ENCODE results near the gene ROBO3.

DNA sequence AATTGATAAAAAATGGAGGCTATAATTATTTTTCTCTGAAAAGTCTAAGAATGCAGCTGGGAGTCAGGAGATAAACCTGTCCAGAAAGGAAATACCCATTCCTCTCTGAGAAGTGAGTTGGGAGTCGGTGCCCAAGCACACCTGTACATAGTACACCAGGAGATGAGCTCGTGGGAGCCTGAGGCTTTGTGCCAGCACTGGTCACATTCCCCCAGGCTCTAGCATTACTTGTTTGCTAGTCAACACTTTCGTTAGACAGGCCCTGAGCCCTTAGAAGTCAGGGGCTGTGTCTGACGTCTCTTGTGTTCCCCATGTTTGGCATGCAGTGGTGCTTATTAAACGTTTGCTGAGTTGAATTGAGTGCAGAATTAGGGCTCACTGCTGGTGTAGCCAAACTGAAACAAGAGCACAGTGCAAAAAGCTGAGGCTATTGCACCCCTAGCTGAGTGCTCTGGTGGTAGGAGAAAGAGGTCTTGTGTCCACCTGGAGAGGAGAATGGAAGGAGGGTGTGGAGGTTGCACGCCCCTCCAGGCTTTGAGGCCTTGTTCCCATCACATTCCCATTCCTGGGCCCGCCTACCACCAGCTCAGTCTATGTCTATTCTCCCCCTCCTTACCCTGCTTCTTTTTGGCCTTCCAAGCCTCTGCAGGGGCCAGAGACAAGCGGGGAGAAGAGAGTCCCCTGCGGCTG, 25.6 kb downstream of the ROBO3 start:
- no peak for TF ChIP-seq EZH2 (IDR thresholded peaks at IDR 0.05; ENCODE audit: borderline replicate concordance, insufficient read depth, low read depth, low read length, poor library complexity, severe bottlenecking)
- TF ChIP-seq, protein P1, sequence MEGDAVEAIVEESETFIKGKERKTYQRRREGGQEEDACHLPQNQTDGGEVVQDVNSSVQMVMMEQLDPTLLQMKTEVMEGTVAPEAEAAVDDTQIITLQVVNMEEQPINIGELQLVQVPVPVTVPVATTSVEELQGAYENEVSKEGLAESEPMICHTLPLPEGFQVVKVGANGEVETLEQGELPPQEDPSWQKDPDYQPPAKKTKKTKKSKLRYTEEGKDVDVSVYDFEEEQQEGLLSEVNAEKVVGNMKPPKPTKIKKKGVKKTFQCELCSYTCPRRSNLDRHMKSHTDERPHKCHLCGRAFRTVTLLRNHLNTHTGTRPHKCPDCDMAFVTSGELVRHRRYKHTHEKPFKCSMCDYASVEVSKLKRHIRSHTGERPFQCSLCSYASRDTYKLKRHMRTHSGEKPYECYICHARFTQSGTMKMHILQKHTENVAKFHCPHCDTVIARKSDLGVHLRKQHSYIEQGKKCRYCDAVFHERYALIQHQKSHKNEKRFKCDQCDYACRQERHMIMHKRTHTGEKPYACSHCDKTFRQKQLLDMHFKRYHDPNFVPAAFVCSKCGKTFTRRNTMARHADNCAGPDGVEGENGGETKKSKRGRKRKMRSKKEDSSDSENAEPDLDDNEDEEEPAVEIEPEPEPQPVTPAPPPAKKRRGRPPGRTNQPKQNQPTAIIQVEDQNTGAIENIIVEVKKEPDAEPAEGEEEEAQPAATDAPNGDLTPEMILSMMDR (IDR thresholded peaks at IDR 0.05) = no peak
